Measurements from ENCODE around the gene PBX4. TPM values are rescaled to one million over a fixed set of nuclear protein-coding genes. Genes with fewer than 3 reads are reported as not detected.

The PBX4 gene
- polyA plus RNA-seq, 1 experiment, result 1.9 TPM

DNA sequence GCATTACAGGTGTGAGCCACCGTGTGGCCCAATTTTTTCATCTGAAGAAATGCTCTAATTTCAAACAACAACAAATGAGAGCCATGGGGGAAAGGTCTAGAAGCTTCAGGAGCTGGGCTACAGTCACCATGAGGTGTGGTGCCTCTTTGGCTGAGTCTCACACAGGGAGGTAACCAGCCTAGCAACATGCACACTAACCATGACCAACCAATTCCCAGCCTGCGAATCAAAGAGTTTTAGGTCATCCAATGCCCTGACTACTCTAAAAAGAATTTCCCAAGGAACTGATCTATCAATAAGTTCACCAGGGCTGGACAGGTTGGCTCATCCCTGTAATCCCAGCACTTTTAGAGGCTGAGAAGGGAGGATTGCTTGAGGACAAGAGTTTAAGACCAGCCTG, 29.9 kb downstream of the PBX4 start:
- Histone ChIP-seq H3K4me3 (ENCODE audit: low read depth, low read length) (no peak overlapping the region), H3K36me3 (ENCODE audit: control insufficient read depth, insufficient read depth, low read length) (no peaks in the 10 kb centered on the region), H3K27me3 (ENCODE audit: control insufficient read depth, insufficient read depth, low read length) (no peaks in the 10 kb centered on the region)
- POLR2A ChIA-PET, result no interaction called here
- TF ChIP-seq, protein P1, sequence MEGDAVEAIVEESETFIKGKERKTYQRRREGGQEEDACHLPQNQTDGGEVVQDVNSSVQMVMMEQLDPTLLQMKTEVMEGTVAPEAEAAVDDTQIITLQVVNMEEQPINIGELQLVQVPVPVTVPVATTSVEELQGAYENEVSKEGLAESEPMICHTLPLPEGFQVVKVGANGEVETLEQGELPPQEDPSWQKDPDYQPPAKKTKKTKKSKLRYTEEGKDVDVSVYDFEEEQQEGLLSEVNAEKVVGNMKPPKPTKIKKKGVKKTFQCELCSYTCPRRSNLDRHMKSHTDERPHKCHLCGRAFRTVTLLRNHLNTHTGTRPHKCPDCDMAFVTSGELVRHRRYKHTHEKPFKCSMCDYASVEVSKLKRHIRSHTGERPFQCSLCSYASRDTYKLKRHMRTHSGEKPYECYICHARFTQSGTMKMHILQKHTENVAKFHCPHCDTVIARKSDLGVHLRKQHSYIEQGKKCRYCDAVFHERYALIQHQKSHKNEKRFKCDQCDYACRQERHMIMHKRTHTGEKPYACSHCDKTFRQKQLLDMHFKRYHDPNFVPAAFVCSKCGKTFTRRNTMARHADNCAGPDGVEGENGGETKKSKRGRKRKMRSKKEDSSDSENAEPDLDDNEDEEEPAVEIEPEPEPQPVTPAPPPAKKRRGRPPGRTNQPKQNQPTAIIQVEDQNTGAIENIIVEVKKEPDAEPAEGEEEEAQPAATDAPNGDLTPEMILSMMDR (IDR thresholded peaks at IDR 0.05; ENCODE audit: insufficient read depth, low read depth, low read length), result no peak
- DNase-seq (ENCODE audit: low read depth), result no peak
- CTCF ChIA-PET, result interaction anchor here (1.5 kb wide), 1 partner anchor 34 kb away, joined by 7 read pairs; no protein-coding TSS in a partner anchor

DNA sequence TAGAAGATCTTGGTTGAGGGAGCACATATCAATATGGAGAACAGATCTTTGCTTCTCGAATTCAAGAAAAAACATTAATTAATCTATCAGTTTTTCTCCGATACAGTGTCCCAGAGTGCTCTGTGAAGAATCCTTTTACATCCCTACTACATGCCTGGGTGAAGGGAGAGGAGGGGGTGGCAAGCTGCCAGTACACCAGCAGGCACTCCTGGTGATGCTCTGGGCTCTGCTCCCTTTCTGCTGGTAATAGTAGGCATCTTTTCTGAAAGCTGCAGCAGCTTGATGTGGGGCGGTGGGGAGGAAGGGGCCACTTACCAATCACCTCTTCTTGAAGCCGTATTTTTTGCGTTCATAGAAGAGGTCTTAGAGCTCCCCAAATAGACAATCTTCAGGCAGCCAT, 30.7 kb downstream of the PBX4 start:
- Histone ChIP-seq H3K27me3 (ENCODE audit: control insufficient read depth, insufficient read depth, low read length) (no peaks in the 10 kb centered on the region), H3K4me3 (ENCODE audit: low read depth, low read length) (no peak overlapping the region), H3K36me3 (ENCODE audit: control insufficient read depth, insufficient read depth, low read length) (no peaks in the 10 kb centered on the region)
- POLR2A ChIA-PET, result no interaction called here
- no peak for DNase-seq (ENCODE audit: low read depth)
- CTCF ChIA-PET, result interaction anchor here (1.5 kb wide), 1 partner anchor 34 kb away, joined by 3 read pairs; no protein-coding TSS in a partner anchor
- TF ChIP-seq, protein P1 (IDR thresholded peaks at IDR 0.05; ENCODE audit: insufficient read depth, low read depth, low read length), result no peak

DNA sequence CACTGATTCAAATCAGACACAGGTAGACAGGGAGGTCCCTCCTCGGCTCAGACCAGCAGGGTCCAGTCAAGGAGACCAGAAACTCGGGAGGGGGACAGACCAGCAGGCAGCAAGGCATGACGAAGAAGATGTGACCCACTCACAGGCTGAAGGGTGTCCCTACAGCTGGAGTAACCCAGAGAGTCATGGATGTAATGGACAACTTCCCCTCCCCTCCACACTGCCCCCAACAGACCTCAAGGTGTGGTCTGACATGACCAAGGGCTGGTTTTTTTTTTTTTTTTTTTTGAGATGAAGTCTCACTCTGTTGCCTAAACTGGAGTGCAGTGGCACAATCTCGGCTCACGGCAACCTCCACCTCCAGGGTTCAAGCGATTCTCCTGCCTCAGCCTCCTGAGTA, 34.1 kb downstream of the PBX4 start:
- ChIA-PET CTCF (interaction anchor here (2.1 kb wide), 1 partner anchor 52 kb away, joined by 5 read pairs; no protein-coding TSS in a partner anchor), POLR2A (no interaction called here)
- DNase-seq (ENCODE audit: low read depth), result no peak
- TF ChIP-seq, protein P1 (IDR thresholded peaks at IDR 0.05; ENCODE audit: insufficient read depth, low read depth, low read length), result no peak
- H3K4me3 ChIP-seq (ENCODE audit: low read depth, low read length), result no peak overlapping the region
- H3K27me3 ChIP-seq (ENCODE audit: control insufficient read depth, insufficient read depth, low read length), result no peaks in the 10 kb centered on the region
- no peaks in the 10 kb centered on the region for H3K36me3 ChIP-seq (ENCODE audit: control insufficient read depth, insufficient read depth, low read length)

DNA sequence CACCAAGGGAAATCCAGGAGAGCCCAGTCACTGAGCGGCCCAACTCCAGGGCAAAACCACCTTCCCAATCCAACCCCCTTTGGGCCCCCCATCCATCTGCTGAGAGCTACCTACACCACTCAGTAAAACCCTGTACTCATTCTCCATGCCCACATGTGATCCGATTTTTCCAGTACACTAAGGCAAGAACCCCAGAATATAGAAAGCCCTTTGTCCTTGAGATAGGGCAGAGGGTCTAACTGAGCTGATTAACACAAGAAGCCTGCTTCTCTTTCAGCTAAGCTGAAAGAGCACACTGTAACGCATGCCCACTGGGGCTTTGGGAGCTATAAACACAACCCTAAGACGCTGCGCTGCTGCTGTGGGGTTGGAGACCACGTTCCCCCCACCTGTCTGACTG, 36.0 kb downstream of the PBX4 start:
- Histone ChIP-seq H3K36me3 (ENCODE audit: control insufficient read depth, insufficient read depth, low read length) (no peaks in the 10 kb centered on the region), H3K4me3 (ENCODE audit: low read depth, low read length) (no peak overlapping the region), H3K27me3 (ENCODE audit: control insufficient read depth, insufficient read depth, low read length) (no peaks in the 10 kb centered on the region)
- CTCF ChIA-PET, result interaction anchor here (2.3 kb wide), 1 partner anchor 29 kb away, joined by 10 read pairs; no protein-coding TSS in a partner anchor
- no peak for DNase-seq (ENCODE audit: low read depth)
- TF ChIP-seq, protein P1 (IDR thresholded peaks at IDR 0.05; ENCODE audit: insufficient read depth, low read depth, low read length), result no peak
- POLR2A ChIA-PET, result no interaction called here

DNA sequence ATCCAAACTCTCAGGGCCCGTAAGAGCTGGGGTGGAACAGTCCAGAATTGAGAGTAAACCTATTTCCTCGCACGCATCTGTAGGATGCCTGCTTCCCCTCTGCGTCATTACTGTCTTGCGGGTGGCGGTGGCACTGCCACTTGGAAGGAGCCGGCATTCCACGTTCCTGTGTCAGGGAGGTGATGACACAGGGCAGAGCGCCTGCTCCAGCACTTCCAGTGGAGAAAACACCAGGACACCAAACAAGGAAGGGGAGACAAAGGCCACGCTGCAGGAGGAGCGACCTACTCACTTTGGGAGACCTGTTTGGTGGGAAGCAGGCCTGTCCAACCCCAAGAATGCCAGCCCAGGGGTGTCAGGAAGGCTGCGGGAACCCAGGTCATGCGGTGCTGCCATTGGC, 37.1 kb downstream of the PBX4 start:
- Histone ChIP-seq H3K36me3 (ENCODE audit: control insufficient read depth, insufficient read depth, low read length) (no peaks in the 10 kb centered on the region), H3K4me3 (ENCODE audit: low read depth, low read length) (no peak overlapping the region), H3K27me3 (ENCODE audit: control insufficient read depth, insufficient read depth, low read length) (no peaks in the 10 kb centered on the region)
- ChIA-PET POLR2A (no interaction called here), CTCF (interaction anchor here (1.1 kb wide), 1 partner anchor 26 kb away, joined by 4 read pairs; no protein-coding TSS in a partner anchor)
- DNase-seq (ENCODE audit: low read depth), result no peak
- TF ChIP-seq, protein P1 (IDR thresholded peaks at IDR 0.05; ENCODE audit: insufficient read depth, low read depth, low read length), result no peak

Data from BJ (cell line).